ENCODE results near the gene FBXO46.
A peak's percentile ranks its signal among the peaks of the same experiment; 100 is the strongest.

Gene FBXO46

GRCh38 chr19:45767410-45767880, 36.7 kb upstream of the FBXO46 start:
- Histone ChIP-seq H3K27ac (ENCODE audit: extremely low read depth, low read depth, low read length) (peak overlapping the region; percentile 98), H3K9me3 (ENCODE audit: control insufficient read depth, insufficient read depth, low read depth, low read length) (no peaks in the 10 kb centered on the region), H3K36me3 (ENCODE audit: control insufficient read depth in 2 of 2, insufficient read depth in 1 of 2, low read length in 2 of 2) (peaks cover 0 to 12% of the 10 kb centered on the region in 2 experiments; a peak in 2 of 3 replicates), H3K4me3 (ENCODE audit: low read depth, low read length) (peak overlapping the region; percentile 70), H3K4me1 (ENCODE audit: control insufficient read depth, insufficient read depth, low read length) (peaks cover 25% of the 10 kb centered on the region)
- ChIA-PET POLR2A (interaction anchor here (0.6 to 7.2 kb wide), 15 partner anchors 10 to 126 kb away, joined by 3 to 133 read pairs (median 14); partner anchors contain the start of genes DMWD, FBXO46, QPCTL and SNRPD2), CTCF (interaction anchor here (0.9 to 2.8 kb wide), 4 partner anchors 50 to 96 kb away, joined by 3 to 37 read pairs (median 6); partner anchors contain the start of genes QPCTL and SNRPD2)
- TF ChIP-seq ZNF629 (tag by site-specific recombination; IDR thresholded peaks at IDR 0.05), result 0 out of 2 replicates have a peak, but pooled peaks have one; percentile 40
- no peak for TF ChIP-seq PRDM6 (tag by site-specific recombination; IDR thresholded peaks at IDR 0.05)
- 0 out of 2 replicates have a peak, but pooled peaks have one; percentile 38 for TF ChIP-seq ZNF561 (tag by site-specific recombination; IDR thresholded peaks at IDR 0.05; ENCODE audit: borderline replicate concordance)
- peak; percentile 77 for TF ChIP-seq ZNF366 (tag by site-specific recombination; conservative IDR thresholded peaks at IDR 0.05)
- TF ChIP-seq ZNF600 (tag by site-specific recombination; IDR thresholded peaks at IDR 0.05), result peak; percentile 30; the same call in 1 of the 2 replicates
- TF ChIP-seq ZNF311 (tag by site-specific recombination; IDR thresholded peaks at IDR 0.05; ENCODE audit: borderline replicate concordance), result no peak
- 0 out of 2 replicates have a peak, but pooled peaks have one; percentile 21 for TF ChIP-seq ZNF692 (tag by site-specific recombination; IDR thresholded peaks at IDR 0.05)
- TF ChIP-seq ZNF560 (tag by site-specific recombination; IDR thresholded peaks at IDR 0.05; ENCODE audit: borderline replicate concordance), result no peak
- TF ChIP-seq KLF10 (tag by site-specific recombination; IDR thresholded peaks at IDR 0.05), result peak; percentile 54; the same call in 1 of the 2 replicates
- TF ChIP-seq ZNF677 (tag by site-specific recombination; IDR thresholded peaks at IDR 0.05), result no peak
- peak; percentile 94 for TF ChIP-seq KLF1 (tag by site-specific recombination; IDR thresholded peaks at IDR 0.05)
- peak; percentile 78 for TF ChIP-seq PRDM10 (tag by site-specific recombination; IDR thresholded peaks at IDR 0.05)
- no peak for TF ChIP-seq ZNF19 (tag by site-specific recombination; IDR thresholded peaks at IDR 0.05; ENCODE audit: low read depth)
- peak; percentile 85 for TF ChIP-seq KLF8 (tag by site-specific recombination; IDR thresholded peaks at IDR 0.05)
- TF ChIP-seq ZNF169 (tag by site-specific recombination; IDR thresholded peaks at IDR 0.05), result no peak
- no peak for TF ChIP-seq ZNF280D (tag by site-specific recombination; IDR thresholded peaks at IDR 0.05)
- peak; percentile 11; the same call in 1 of the 2 replicates for TF ChIP-seq ZNF76 (tag by site-specific recombination; IDR thresholded peaks at IDR 0.05; ENCODE audit: borderline replicate concordance, low read depth)
- TF ChIP-seq IKZF3 (tag by site-specific recombination; IDR thresholded peaks at IDR 0.05), result peak; percentile 88
- peak; percentile 33; the same call in 1 of the 2 replicates for TF ChIP-seq GLIS1 (tag by site-specific recombination; IDR thresholded peaks at IDR 0.05)
- peak; percentile 78; the same call in 1 of the 2 replicates for TF ChIP-seq OVOL3 (tag by site-specific recombination; IDR thresholded peaks at IDR 0.05)
- TF ChIP-seq ZNF654 (tag by site-specific recombination; IDR thresholded peaks at IDR 0.05; ENCODE audit: low read depth), result no peak
- no peak for TF ChIP-seq HOXC10 (CRISPR knock-in tag; IDR thresholded peaks at IDR 0.05)
- TF ChIP-seq ZSCAN30 (tag by site-specific recombination; IDR thresholded peaks at IDR 0.05), result 0 out of 2 replicates have a peak, but pooled peaks have one; percentile 49
- TF ChIP-seq EGR2 (tag by site-specific recombination; IDR thresholded peaks at IDR 0.05; ENCODE audit: low read depth), result peak; percentile 83
- TF ChIP-seq PRDM4 (tag by site-specific recombination; IDR thresholded peaks at IDR 0.05), result peak; percentile 81

All from HEK293 (cell line).